ENCODE measurements around the gene CRLF1. TPM values are rescaled to one million over a fixed set of nuclear protein-coding genes. Genes with fewer than 3 reads are reported as not detected.

The CRLF1 gene
- total RNA-seq, 2 experiments from 2014 or later, result not detected

- H3K27me3 Mint-ChIP-seq, result no peaks in the 10 kb centered on the region
- no peaks in the 10 kb centered on the region for H3K9me3 Mint-ChIP-seq
- H3K4me1 Mint-ChIP-seq, result peaks cover 20% of the 10 kb centered on the region
- peak overlapping the region; percentile 89 for H3K27ac Mint-ChIP-seq
- ATAC-seq (ENCODE audit: low read depth) (no peak), DNase-seq (no peak)
- peaks cover 14% of the 10 kb centered on the region for H3K36me3 Mint-ChIP-seq
- H3K4me3 Mint-ChIP-seq, result peak overlapping the region; percentile 93
- POLR2A ChIA-PET, result interaction anchor here (2.6 to 6.5 kb wide), 3 partner anchors 12 to 29 kb away, joined by 32 to 75 read pairs (median 64); partner anchors contain the start of genes FKBP8, REX1BD and UBA52
Observed at GRCh38 chr19:18559685-18560084, 46.9 kb downstream of the CRLF1 start.

DNA sequence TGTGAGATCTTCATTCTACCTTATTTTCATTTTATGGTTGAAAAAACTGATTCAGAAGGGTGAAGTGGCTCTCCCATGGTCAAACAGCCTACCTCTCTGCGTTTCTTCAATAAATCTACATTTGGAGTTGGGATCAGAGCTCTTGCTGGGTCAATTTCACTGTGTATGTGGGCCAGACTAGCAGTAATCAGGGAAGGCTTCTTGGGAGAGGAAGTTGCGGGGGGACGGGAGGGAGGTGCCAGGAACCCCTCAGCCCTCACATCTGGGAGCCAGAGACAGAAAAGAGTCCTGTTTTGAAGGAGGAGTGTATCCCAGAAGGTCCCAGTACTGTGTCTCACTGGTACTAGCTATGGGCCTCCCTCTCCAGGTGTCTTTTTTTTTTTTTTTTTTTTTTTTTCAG lies 48.0 kb downstream of the CRLF1 start:
- Mint-ChIP-seq H3K9me3 (no peaks in the 10 kb centered on the region), H3K4me1 (peaks cover 20% of the 10 kb centered on the region), H3K27ac (peak overlapping the region; percentile 89), H3K36me3 (peaks cover 6% of the 10 kb centered on the region), H3K27me3 (no peaks in the 10 kb centered on the region), H3K4me3 (peak overlapping the region; percentile 93)
- POLR2A ChIA-PET, result interaction anchor here (1.0 to 6.5 kb wide), 12 partner anchors 10 to 277 kb away, joined by 3 to 75 read pairs (median 7); partner anchors contain the start of genes ELL, FKBP8, JUND and REX1BD
- ATAC-seq (ENCODE audit: low read depth) (no peak), DNase-seq (no peak)

DNA sequence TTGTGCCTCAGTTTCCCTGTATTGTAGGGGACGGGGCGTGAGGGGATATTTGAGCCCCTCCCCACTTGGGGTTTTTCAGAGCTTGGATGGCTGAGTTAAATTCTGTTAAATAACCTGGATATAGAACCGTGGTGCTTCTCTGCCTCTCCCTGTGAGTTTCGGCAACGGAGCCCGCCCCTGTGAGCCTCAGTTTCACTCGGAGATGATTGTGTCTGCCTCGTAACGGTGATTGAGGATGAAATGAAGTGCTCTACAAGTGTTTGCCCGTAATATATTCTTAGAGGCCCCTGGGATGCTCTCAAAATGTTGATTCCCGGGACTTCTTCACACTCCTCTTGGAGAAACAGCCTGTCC lies 48.4 kb downstream of the CRLF1 start:
- DNase-seq (no peak), ATAC-seq (ENCODE audit: low read depth) (no peak)
- no peaks in the 10 kb centered on the region for H3K27me3 Mint-ChIP-seq
- no peaks in the 10 kb centered on the region for H3K9me3 Mint-ChIP-seq
- H3K27ac Mint-ChIP-seq, result peak overlapping the region; percentile 89
- H3K36me3 Mint-ChIP-seq, result peaks cover 6% of the 10 kb centered on the region
- peak overlapping the region; percentile 93 for H3K4me3 Mint-ChIP-seq
- peaks cover 20% of the 10 kb centered on the region for H3K4me1 Mint-ChIP-seq
- POLR2A ChIA-PET, result interaction anchor here (1.0 to 6.5 kb wide), 14 partner anchors 10 to 362 kb away, joined by 3 to 75 read pairs (median 5); partner anchors contain the start of genes DDX49, ELL, FKBP8 and JUND

DNA sequence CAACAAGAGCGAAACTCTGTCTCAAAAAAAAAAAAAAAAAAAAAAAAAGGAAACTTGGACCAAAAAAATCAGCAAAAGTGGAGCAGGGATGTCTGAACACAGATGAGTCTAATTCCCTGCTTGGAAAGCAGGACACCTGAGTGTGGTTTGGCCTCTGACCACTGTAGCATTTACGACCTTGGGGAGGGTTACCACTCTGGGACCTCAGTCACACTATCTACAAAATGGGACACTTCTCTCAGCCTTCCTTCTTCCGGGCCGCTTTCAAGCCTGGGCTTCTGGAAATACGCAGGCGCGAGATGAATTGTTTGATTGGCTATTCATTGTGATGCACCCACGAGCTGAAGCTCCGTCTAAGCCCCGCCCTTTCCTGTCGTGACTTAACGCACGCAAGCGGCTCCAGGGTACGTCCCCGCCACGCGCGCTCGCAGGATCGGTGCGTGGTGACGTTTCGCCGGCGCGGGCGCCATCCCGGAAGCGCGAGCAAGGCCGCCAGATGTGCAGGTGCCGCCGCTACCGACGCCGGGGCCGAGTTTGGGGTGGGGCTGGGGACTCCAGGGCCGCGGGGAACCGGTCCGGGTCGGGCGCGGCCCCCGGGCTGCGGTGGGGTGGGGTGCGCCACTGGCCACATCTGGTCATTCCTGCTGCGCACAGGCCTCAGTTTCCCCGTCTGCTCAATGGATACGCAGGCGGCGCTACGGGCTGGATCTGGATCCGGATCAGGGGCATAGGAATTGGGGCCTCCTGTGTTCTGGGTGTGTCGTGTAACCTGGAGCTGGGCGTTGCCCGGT lies 49.0 kb downstream of the CRLF1 start, which contains the start of gene KXD1:
KXD1 (plus strand) TSS at position 460 of the 791 bp plus-strand sequence. CDS start 4,187 bp downstream, outside the sequence.
- H3K27me3 Mint-ChIP-seq, result no peaks in the 10 kb centered on the region
- peaks cover 3% of the 10 kb centered on the region for H3K36me3 Mint-ChIP-seq
- H3K27ac Mint-ChIP-seq, result peak within 1 kb of the TSS; percentile 89
- POLR2A ChIA-PET, result interaction anchor here (0.7 to 6.5 kb wide), 17 partner anchors 9 to 362 kb away, joined by 3 to 75 read pairs (median 5); partner anchors contain the start of genes DDX49, ELL, FKBP8 and JUND
- H3K4me3 Mint-ChIP-seq, result peak within 1 kb of the TSS; percentile 93
- DNase-seq (peak; percentile 95), ATAC-seq (ENCODE audit: low read depth) (peak; percentile 99)
- H3K9me3 Mint-ChIP-seq, result no peaks in the 10 kb centered on the region
- H3K4me1 Mint-ChIP-seq, result peaks cover 20% of the 10 kb centered on the region

DNA sequence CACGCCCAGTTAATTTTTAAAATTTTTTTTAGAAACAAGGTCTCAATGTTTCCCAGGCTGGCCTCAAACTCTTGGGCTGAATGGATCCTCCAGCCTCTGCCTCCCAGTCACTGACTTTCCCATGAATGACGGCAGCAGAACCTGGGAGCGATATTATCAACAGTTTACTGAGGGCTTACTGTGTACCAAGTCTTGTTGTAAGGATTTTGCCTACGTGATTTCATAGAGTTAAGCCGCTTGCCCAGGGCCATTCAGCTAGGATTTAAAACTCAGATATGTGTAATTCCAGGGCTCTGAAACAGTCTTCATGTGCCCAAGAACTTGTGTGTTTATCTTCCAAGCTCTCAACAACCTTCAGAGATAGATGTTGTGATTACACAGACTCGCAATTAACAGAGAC lies 55.0 kb downstream of the CRLF1 start:
- H3K4me1 Mint-ChIP-seq, result no peaks in the 10 kb centered on the region
- H3K27me3 Mint-ChIP-seq, result no peaks in the 10 kb centered on the region
- H3K4me3 Mint-ChIP-seq, result no peak overlapping the region
- DNase-seq (no peak), ATAC-seq (ENCODE audit: low read depth) (no peak)
- POLR2A ChIA-PET, result interaction anchor here (0.6 to 0.7 kb wide), 2 partner anchors 9 to 14 kb away, joined by 3 read pairs; no protein-coding TSS in a partner anchor
- no peak overlapping the region for H3K27ac Mint-ChIP-seq
- no peaks in the 10 kb centered on the region for H3K36me3 Mint-ChIP-seq
- no peaks in the 10 kb centered on the region for H3K9me3 Mint-ChIP-seq

- no peaks in the 10 kb centered on the region for H3K9me3 Mint-ChIP-seq
- POLR2A ChIA-PET, result interaction anchor here (0.6 to 2.8 kb wide), 9 partner anchors 12 to 303 kb away, joined by 3 to 64 read pairs (median 5); partner anchors contain the start of genes ELL, KXD1, REX1BD and UBA52
- DNase-seq, result peak; percentile 70
- peaks cover 10% of the 10 kb centered on the region for H3K4me1 Mint-ChIP-seq
- H3K27ac Mint-ChIP-seq, result peak overlapping the region; percentile 99
- peaks cover 3% of the 10 kb centered on the region for H3K36me3 Mint-ChIP-seq
- peak; percentile 89 for ATAC-seq (ENCODE audit: low read depth)
- no peaks in the 10 kb centered on the region for H3K27me3 Mint-ChIP-seq
- H3K4me3 Mint-ChIP-seq, result peak overlapping the region; percentile 94
Observed at GRCh38 chr19:18543814-18544475, 62.7 kb downstream of the CRLF1 start.

Other genes starting within 250 kb of the CRLF1 start
- gene GDF15, start 220.6 kb downstream of the CRLF1 start, total RNA-seq, result under 1 TPM; 0.34 to 0.75 TPM
- gene LRRC25, start 209.2 kb downstream of the CRLF1 start, total RNA-seq, result 1 to 10 TPM; 1.2 to 1.6 TPM
- gene SSBP4, start 187.4 kb downstream of the CRLF1 start, total RNA-seq, result 100 to 1,000 TPM; 152 to 158 TPM
- 10 to 100 TPM; 39.6 to 43.4 TPM for gene ISYNA1, start 168.7 kb downstream of the CRLF1 start, total RNA-seq
- 10 to 100 TPM; 28.5 to 31.2 TPM for gene ELL, start 84.7 kb downstream of the CRLF1 start, total RNA-seq
- gene FKBP8, start 63.2 kb downstream of the CRLF1 start, total RNA-seq, result 100 to 1,000 TPM; 261 to 275 TPM
- gene KXD1, start 48.9 kb downstream of the CRLF1 start, total RNA-seq, result 100 to 1,000 TPM in 1 of 2 experiments, 10 to 100 TPM in 1; 96.7 to 105 TPM
- 1,000 to 10,000 TPM; 1,538 to 1,547 TPM for gene UBA52, start 34.9 kb downstream of the CRLF1 start, total RNA-seq
- gene REX1BD, start 18.0 kb downstream of the CRLF1 start, total RNA-seq, result 100 to 1,000 TPM; 105 to 109 TPM
- gene TMEM59L, start 6.1 kb upstream of the CRLF1 start, total RNA-seq, result under 1 TPM in 1 of 2 experiments, not detected in 1; 0.19 TPM
- 10 to 100 TPM; 13.6 to 14.3 TPM for gene KLHL26, start 30.2 kb upstream of the CRLF1 start, total RNA-seq
- gene CRTC1, start 76.9 kb upstream of the CRLF1 start, total RNA-seq, result 10 to 100 TPM; 10.3 to 11.8 TPM
- not detected for gene COMP, start 184.5 kb upstream of the CRLF1 start, total RNA-seq
- gene UPF1, start 225.2 kb upstream of the CRLF1 start, total RNA-seq, result 10 to 100 TPM; 90.4 to 93.2 TPM